H9 (cell line): Measurements from ENCODE around the gene RABGAP1L. TPM values are rescaled to one million over a fixed set of nuclear protein-coding genes. Genes with fewer than 3 reads are reported as not detected.

Experiments
- DNase-seq: peaks from one replicate; pipeline ENCODE4 v3.0.0-alpha.2; 2017
- H2AFZ ChIP-seq: one replicate; pipeline ENCODE4 v1.6.1; 2013; ENCODE audit warnings: mild to moderate bottlenecking, low read length, control low read depth, moderate library complexity
- H2AK5ac ChIP-seq: 2 replicates; pipeline ENCODE4 v1.6.1; 2013; ENCODE audit warnings: low read length, control low read depth, mixed read lengths; ENCODE audit not compliant: insufficient read length
- H2BK120ac ChIP-seq: one replicate; pipeline ENCODE4 v1.6.1; 2013; ENCODE audit warnings: low read depth, mild to moderate bottlenecking, low read length, control low read depth, inconsistent platforms; ENCODE audit not compliant: poor library complexity, severe bottlenecking
- H2BK12ac ChIP-seq: 2 replicates; pipeline ENCODE4 v1.6.1; 2013; ENCODE audit warnings: low read length, control low read depth, mixed read lengths, low read depth; ENCODE audit not compliant: insufficient read length
- H2BK15ac ChIP-seq: 2 replicates; pipeline ENCODE4 v1.6.1; 2013; ENCODE audit warnings: low read depth, low read length, control low read depth
- H2BK20ac ChIP-seq: one replicate; pipeline ENCODE4 v1.6.1; 2013; ENCODE audit warnings: low read depth, mild to moderate bottlenecking, low read length, control low read depth, inconsistent platforms; ENCODE audit not compliant: poor library complexity, severe bottlenecking
- H2BK5ac ChIP-seq: 2 replicates; pipeline ENCODE4 v1.6.1; 2013; ENCODE audit warnings: low read length, control low read depth, mixed read lengths; ENCODE audit not compliant: insufficient read length
- H3K14ac ChIP-seq: 2 replicates; pipeline ENCODE4 v1.6.1; 2013; ENCODE audit warnings: low read length, control low read depth; ENCODE audit not compliant: insufficient read depth
- H3K18ac ChIP-seq: 2 replicates; pipeline ENCODE4 v1.6.1; 2013; ENCODE audit warnings: low read depth, mild to moderate bottlenecking, mixed read lengths, low read length, control low read depth; ENCODE audit not compliant: insufficient read length
- H3K23ac ChIP-seq: 2 replicates; pipeline ENCODE4 v1.6.1; 2013; ENCODE audit warnings: low read length, control low read depth, mixed read lengths, low read depth; ENCODE audit not compliant: insufficient read length
- H3K23me2 ChIP-seq: 2 replicates; pipeline ENCODE4 v1.6.1; 2013; ENCODE audit warnings: low read depth, mild to moderate bottlenecking, mixed read lengths, low read length, control low read depth; ENCODE audit not compliant: insufficient read length, poor library complexity, severe bottlenecking
- H3K27ac ChIP-seq: 2 replicates; pipeline ENCODE4 v1.5.1; 2013; ENCODE audit warnings: low read length, control low read depth, mixed read lengths, low read depth; ENCODE audit not compliant: insufficient read length
- H3K27me3 ChIP-seq: 2 replicates; pipeline ENCODE4 v1.6.1; 2013; ENCODE audit warnings: low read length, control low read depth, inconsistent platforms; ENCODE audit not compliant: insufficient read depth
- H3K4ac ChIP-seq: 2 replicates; pipeline ENCODE4 v1.6.1; 2013; ENCODE audit warnings: low read depth, mild to moderate bottlenecking, control low read depth, inconsistent platforms, low read length, moderate library complexity
- H3K4me1 ChIP-seq: 2 replicates; pipeline ENCODE4 v1.6.1; 2013; ENCODE audit warnings: low read length, control low read depth, inconsistent platforms; ENCODE audit not compliant: insufficient read depth
- H3K4me2 ChIP-seq: 2 replicates; pipeline ENCODE4 v1.6.1; 2013; ENCODE audit warnings: low read length, control low read depth, mixed read lengths; ENCODE audit not compliant: insufficient read length, insufficient read depth
- H3K56ac ChIP-seq: 2 replicates; pipeline ENCODE4 v1.6.1; 2013; ENCODE audit warnings: low read depth, mild to moderate bottlenecking, mixed read lengths, low read length, control low read depth; ENCODE audit not compliant: insufficient read length
- H3K79me1 ChIP-seq: 2 replicates; pipeline ENCODE4 v1.6.1; 2013; ENCODE audit warnings: low read depth, mild to moderate bottlenecking, moderate library complexity, low read length, control low read depth, inconsistent platforms; ENCODE audit not compliant: insufficient read depth, poor library complexity, severe bottlenecking
- H3K79me2 ChIP-seq: 2 replicates; pipeline ENCODE4 v1.6.1; 2013; ENCODE audit warnings: low read length, control low read depth, inconsistent platforms; ENCODE audit not compliant: insufficient read depth
- H3K9ac ChIP-seq: 2 replicates; pipeline ENCODE4 v1.6.1; 2013; ENCODE audit warnings: low read length, control low read depth, mixed read lengths; ENCODE audit not compliant: insufficient read length; ENCODE audit errors: extremely low read depth
- H3K9me3 ChIP-seq: one replicate; pipeline ENCODE4 v1.6.1; 2013; ENCODE audit warnings: low read depth, low read length, inconsistent platforms; ENCODE audit not compliant: control insufficient read depth
- H3T11ph ChIP-seq: one replicate; pipeline ENCODE4 v1.6.1; 2013; ENCODE audit warnings: mild to moderate bottlenecking, low read length, control low read depth, inconsistent platforms
- H4K20me1 ChIP-seq: one replicate; pipeline ENCODE4 v1.6.1; 2013; ENCODE audit not compliant: control insufficient read depth, insufficient read length, insufficient read depth
- H4K5ac ChIP-seq: 2 replicates; pipeline ENCODE4 v1.6.1; 2013; ENCODE audit warnings: low read depth, mild to moderate bottlenecking, mixed read lengths, low read length, control low read depth; ENCODE audit not compliant: insufficient read length
- H4K8ac ChIP-seq: replicated peaks from 2 replicates; pipeline ENCODE4 v1.6.1; 2013; ENCODE audit warnings: low read length, control low read depth, mixed read lengths, low read depth; ENCODE audit not compliant: insufficient read length
- H4K91ac ChIP-seq: 2 replicates; pipeline ENCODE4 v1.6.1; 2013; ENCODE audit warnings: low read depth, mild to moderate bottlenecking, moderate library complexity, mixed read lengths, low read length, control low read depth; ENCODE audit not compliant: insufficient read length
- H3K27ac Mint-ChIP-seq, 3 experiments: 2 replicates in 2 of 3; 3 replicates in 1 of 3; pipeline ENCODE4 v1.8.0; 2020 to 2021; ENCODE audit warnings: mixed read lengths in 3 of 3, mild to moderate bottlenecking in 1 of 3, moderate library complexity in 1 of 3
- H3K27me3 Mint-ChIP-seq: 2 replicates; pipeline ENCODE4 v1.8.0; 2021; ENCODE audit warnings: low read depth, mild to moderate bottlenecking, moderate library complexity, mixed read lengths
- H3K36me3 Mint-ChIP-seq, 3 experiments: 2 replicates in 2 of 3; 3 replicates in 1 of 3; pipeline ENCODE4 v1.8.0; 2020 to 2021; ENCODE audit warnings: low read depth in 3 of 3, mixed read lengths in 3 of 3; ENCODE audit not compliant: insufficient read depth in 1 of 3
- H3K4me1 Mint-ChIP-seq, 2 experiments: 2 replicates each; pipeline ENCODE4 v1.8.0; 2020; ENCODE audit warnings: mixed read lengths in 2 of 2
- H3K4me3 Mint-ChIP-seq, 2 experiments: 2 replicates in 1 of 2; 3 replicates in 1 of 2; pipeline ENCODE4 v1.8.0; 2020 to 2021; ENCODE audit warnings: mild to moderate bottlenecking in 2 of 2, mixed read lengths in 2 of 2, moderate library complexity in 1 of 2
- H3K9me3 Mint-ChIP-seq, 2 experiments: 2 replicates in 1 of 2; 3 replicates in 1 of 2; pipeline ENCODE4 v1.8.0; 2020; ENCODE audit warnings: mild to moderate bottlenecking in 2 of 2, mixed read lengths in 2 of 2, moderate library complexity in 1 of 2
- WGBS: extraction: QIAGEN DNeasy Blood & Tissue Kit; methylation state at CpG from one replicate; pipeline ENCODE4 v1.1.7; 2013; ENCODE audit warnings: missing lambda C conversion rate, low lambda C conversion rate, mixed read lengths; ENCODE audit not compliant: insufficient read length; ENCODE audit errors: extremely low coverage; 5-methylcytosine and 5-hydroxymethylcytosine counted together
- total RNA-seq: library from RNA; stranded (reverse); gene quantifications from 2 replicates; pipeline ENCODE4 v1.2.1, GENCODE V29; 2021
- TF ChIP-seq, protein P1 (sequence below): fragments of 200-600 bp; sonication (generic); conservative IDR thresholded peaks from 3 replicates; pipeline ENCODE4 v1.8.0; 2021; ENCODE audit warnings: antibody characterized with exemption, mild to moderate bottlenecking

RABGAP1L gene
- total RNA-seq, 1 experiment from 2014 or later, result 147 TPM

DNA sequence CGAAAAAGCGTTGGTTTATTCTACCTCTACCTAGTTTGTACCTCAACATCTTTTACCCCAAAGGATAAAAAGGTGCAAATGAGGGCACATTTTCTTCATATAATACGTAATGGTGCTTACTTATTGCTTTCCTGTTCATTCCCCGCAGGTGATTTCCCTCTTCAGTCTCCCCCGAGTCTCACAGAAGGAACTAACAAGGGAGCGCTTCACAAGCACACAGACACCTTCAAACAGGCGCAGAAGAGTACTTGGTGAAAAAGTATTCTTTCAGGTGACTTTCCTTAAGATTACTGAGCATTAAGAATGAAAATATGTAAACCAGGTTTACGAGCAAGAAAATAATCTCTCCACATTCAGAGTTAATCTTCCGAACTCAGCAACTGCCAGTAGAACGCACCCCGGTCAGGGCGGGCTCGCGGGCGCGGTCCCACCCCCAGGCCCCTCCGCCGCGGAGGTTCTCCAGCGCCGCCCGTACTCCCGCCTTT lies 511 bp upstream of the RABGAP1L start:
- Histone ChIP-seq H3K79me1 (no peaks in the 10 kb centered on the region), H2BK120ac (no peak overlapping the region), H3K79me2 (no peaks in the 10 kb centered on the region), H3T11ph (no peak overlapping the region), H3K9ac (peak overlapping the region; percentile 63), H3K23ac (no peak overlapping the region), H2AK5ac (no peak overlapping the region), H3K9me3 (no peaks in the 10 kb centered on the region), H3K4me2 (peak overlapping the region; percentile 74), H2BK20ac (no peak overlapping the region), H3K23me2 (peaks cover 4% of the 10 kb centered on the region), H3K27ac (no peak overlapping the region), H2BK15ac (no peak overlapping the region), H3K56ac (no peak overlapping the region), H3K18ac (no peak overlapping the region), H3K4me1 (0 out of 2 replicates have a peak, but pooled peaks cover 4% of the 10 kb centered on the region), H4K5ac (no peak overlapping the region), H2BK5ac (no peak overlapping the region), H4K91ac (no peak overlapping the region), H4K8ac (no peak overlapping the region), H4K20me1 (no peaks in the 10 kb centered on the region), H2AFZ (peak overlapping the region; percentile 40), H2BK12ac (no peak overlapping the region), H3K4ac (no peak overlapping the region), H3K14ac (no peak overlapping the region), H3K27me3 (no peaks in the 10 kb centered on the region)
- no peaks in the 10 kb centered on the region for H3K9me3 Mint-ChIP-seq
- H3K36me3 Mint-ChIP-seq, result no peaks in the 10 kb centered on the region
- peak overlapping the region; percentile 84 to 99 for H3K4me3 Mint-ChIP-seq
- peaks cover 20 to 27% of the 10 kb centered on the region in 2 experiments for H3K4me1 Mint-ChIP-seq
- DNase-seq, result no peak
- TF ChIP-seq, protein P1, sequence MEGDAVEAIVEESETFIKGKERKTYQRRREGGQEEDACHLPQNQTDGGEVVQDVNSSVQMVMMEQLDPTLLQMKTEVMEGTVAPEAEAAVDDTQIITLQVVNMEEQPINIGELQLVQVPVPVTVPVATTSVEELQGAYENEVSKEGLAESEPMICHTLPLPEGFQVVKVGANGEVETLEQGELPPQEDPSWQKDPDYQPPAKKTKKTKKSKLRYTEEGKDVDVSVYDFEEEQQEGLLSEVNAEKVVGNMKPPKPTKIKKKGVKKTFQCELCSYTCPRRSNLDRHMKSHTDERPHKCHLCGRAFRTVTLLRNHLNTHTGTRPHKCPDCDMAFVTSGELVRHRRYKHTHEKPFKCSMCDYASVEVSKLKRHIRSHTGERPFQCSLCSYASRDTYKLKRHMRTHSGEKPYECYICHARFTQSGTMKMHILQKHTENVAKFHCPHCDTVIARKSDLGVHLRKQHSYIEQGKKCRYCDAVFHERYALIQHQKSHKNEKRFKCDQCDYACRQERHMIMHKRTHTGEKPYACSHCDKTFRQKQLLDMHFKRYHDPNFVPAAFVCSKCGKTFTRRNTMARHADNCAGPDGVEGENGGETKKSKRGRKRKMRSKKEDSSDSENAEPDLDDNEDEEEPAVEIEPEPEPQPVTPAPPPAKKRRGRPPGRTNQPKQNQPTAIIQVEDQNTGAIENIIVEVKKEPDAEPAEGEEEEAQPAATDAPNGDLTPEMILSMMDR, result no peak
- WGBS, result no CpG with 5 or more reads among the region's 23 CpGs
- peak overlapping the region; percentile 0 to 63 (median 44); a peak in 4 of 7 replicates for H3K27ac Mint-ChIP-seq
- H3K27me3 Mint-ChIP-seq, result peaks cover 1% of the 10 kb centered on the region
